Measurements from ENCODE around the gene STXBP5L. TPM values are rescaled to one million over a fixed set of nuclear protein-coding genes. Genes with fewer than 3 reads are reported as not detected.

STXBP5L gene
- total and polyA plus RNA-seq, 2 donors = 0.02 to 0.33 TPM

- 92% methylated on average over 5 of the region's 5 CpGs for WGBS
- no peaks in the 10 kb centered on the region for H3K27me3 ChIP-seq (ENCODE audit: control insufficient read depth in 2 of 2, insufficient read depth in 1 of 2, low read length in 1 of 2)
- H3K36me3 ChIP-seq (ENCODE audit: control insufficient read depth in 2 of 2, insufficient read depth in 2 of 2, low read length in 1 of 2) = no peaks in the 10 kb centered on the region
- no peak for DNase-seq (ENCODE audit: low read depth in 6 of 9, low spot score in 9 of 9)
- H3K4me1 ChIP-seq (ENCODE audit: control insufficient read depth in 2 of 2, insufficient read depth in 2 of 2, low read length in 2 of 2) = no peaks in the 10 kb centered on the region
- H3K4me3 ChIP-seq (ENCODE audit: low read length in 2 of 2) = no peak overlapping the region
- no peak overlapping the region for H3K27ac ChIP-seq (ENCODE audit: low read depth in 1 of 2, low read length in 1 of 2)
- H3K9me3 ChIP-seq (ENCODE audit: control insufficient read depth in 2 of 2, insufficient read depth in 1 of 2, low read length in 1 of 2) = no peaks in the 10 kb centered on the region
Observed at GRCh38 chr3:121232309-121233225, 324.6 kb downstream of the STXBP5L start.

- no peaks in the 10 kb centered on the region for H3K4me1 ChIP-seq (ENCODE audit: control insufficient read depth in 2 of 2, insufficient read depth in 2 of 2, low read length in 2 of 2)
- WGBS = 96% methylated on average over 1 of the region's 1 CpG
- H3K4me3 ChIP-seq (ENCODE audit: low read length in 2 of 2) = no peak overlapping the region
- no peak overlapping the region for H3K27ac ChIP-seq (ENCODE audit: low read depth in 1 of 2, low read length in 1 of 2)
- no peaks in the 10 kb centered on the region for H3K27me3 ChIP-seq (ENCODE audit: control insufficient read depth in 2 of 2, insufficient read depth in 1 of 2, low read length in 1 of 2)
- H3K36me3 ChIP-seq (ENCODE audit: control insufficient read depth in 2 of 2, insufficient read depth in 2 of 2, low read length in 1 of 2) = no peaks in the 10 kb centered on the region
- no peak for DNase-seq (ENCODE audit: low read depth in 6 of 9, low spot score in 9 of 9)
- H3K9me3 ChIP-seq (ENCODE audit: control insufficient read depth in 2 of 2, insufficient read depth in 1 of 2, low read length in 1 of 2) = no peaks in the 10 kb centered on the region
Observed at GRCh38 chr3:121243208-121243607, 335.2 kb downstream of the STXBP5L start.

- Histone ChIP-seq H3K27me3 (ENCODE audit: control insufficient read depth in 2 of 2, insufficient read depth in 1 of 2, low read length in 1 of 2) (no peaks in the 10 kb centered on the region), H3K36me3 (ENCODE audit: control insufficient read depth in 2 of 2, insufficient read depth in 2 of 2, low read length in 1 of 2) (no peaks in the 10 kb centered on the region), H3K4me1 (ENCODE audit: control insufficient read depth in 2 of 2, insufficient read depth in 2 of 2, low read length in 2 of 2) (no peaks in the 10 kb centered on the region), H3K9me3 (ENCODE audit: control insufficient read depth in 2 of 2, insufficient read depth in 1 of 2, low read length in 1 of 2) (no peaks in the 10 kb centered on the region), H3K4me3 (ENCODE audit: low read length in 2 of 2) (no peak overlapping the region), H3K27ac (ENCODE audit: low read depth in 1 of 2, low read length in 1 of 2) (no peak overlapping the region)
- 84% methylated on average over 2 of the region's 2 CpGs for WGBS
- DNase-seq (ENCODE audit: low read depth in 6 of 9, low spot score in 9 of 9) = no peak
Observed at GRCh38 chr3:121252676-121253075, 344.7 kb downstream of the STXBP5L start.

GRCh38 chr3:121269389-121269788, 361.4 kb downstream of the STXBP5L start:
- 98% methylated on average over 1 of the region's 1 CpG for whole genome bisulfite sequencing
- DNase-seq (ENCODE audit: low read depth in 6 of 9, low spot score in 9 of 9) = no peak
- Histone ChIP-seq H3K4me3 (ENCODE audit: low read length in 2 of 2) (no peak overlapping the region), H3K27me3 (ENCODE audit: control insufficient read depth in 2 of 2, insufficient read depth in 1 of 2, low read length in 1 of 2) (no peaks in the 10 kb centered on the region), H3K9me3 (ENCODE audit: control insufficient read depth in 2 of 2, insufficient read depth in 1 of 2, low read length in 1 of 2) (peaks cover 0 to 1% of the 10 kb centered on the region in 2 donors), H3K4me1 (ENCODE audit: control insufficient read depth in 2 of 2, insufficient read depth in 2 of 2, low read length in 2 of 2) (no peaks in the 10 kb centered on the region), H3K27ac (ENCODE audit: low read depth in 1 of 2, low read length in 1 of 2) (no peak overlapping the region), H3K36me3 (ENCODE audit: control insufficient read depth in 2 of 2, insufficient read depth in 2 of 2, low read length in 1 of 2) (no peaks in the 10 kb centered on the region)

GRCh38 chr3:121274411-121274810, 366.4 kb downstream of the STXBP5L start:
- Histone ChIP-seq H3K27me3 (ENCODE audit: control insufficient read depth in 2 of 2, insufficient read depth in 1 of 2, low read length in 1 of 2) (no peaks in the 10 kb centered on the region), H3K4me1 (ENCODE audit: control insufficient read depth in 2 of 2, insufficient read depth in 2 of 2, low read length in 2 of 2) (no peaks in the 10 kb centered on the region), H3K36me3 (ENCODE audit: control insufficient read depth in 2 of 2, insufficient read depth in 2 of 2, low read length in 1 of 2) (no peaks in the 10 kb centered on the region), H3K9me3 (ENCODE audit: control insufficient read depth in 2 of 2, insufficient read depth in 1 of 2, low read length in 1 of 2) (peaks cover 0 to 5% of the 10 kb centered on the region in 2 donors), H3K4me3 (ENCODE audit: low read length in 2 of 2) (no peak overlapping the region), H3K27ac (ENCODE audit: low read depth in 1 of 2, low read length in 1 of 2) (no peak overlapping the region)
- DNase-seq (ENCODE audit: low read depth in 6 of 9, low spot score in 9 of 9) = no peak

- no peaks in the 10 kb centered on the region for H3K9me3 ChIP-seq (ENCODE audit: control insufficient read depth in 2 of 2, insufficient read depth in 1 of 2, low read length in 1 of 2)
- no peaks in the 10 kb centered on the region for H3K27me3 ChIP-seq (ENCODE audit: control insufficient read depth in 2 of 2, insufficient read depth in 1 of 2, low read length in 1 of 2)
- H3K36me3 ChIP-seq (ENCODE audit: control insufficient read depth in 2 of 2, insufficient read depth in 2 of 2, low read length in 1 of 2) = no peaks in the 10 kb centered on the region
- H3K27ac ChIP-seq (ENCODE audit: low read depth in 1 of 2, low read length in 1 of 2) = no peak overlapping the region
- H3K4me1 ChIP-seq (ENCODE audit: control insufficient read depth in 2 of 2, insufficient read depth in 2 of 2, low read length in 2 of 2) = no peaks in the 10 kb centered on the region
- no peak for DNase-seq (ENCODE audit: low read depth in 6 of 9, low spot score in 9 of 9)
- no peak overlapping the region for H3K4me3 ChIP-seq (ENCODE audit: low read length in 2 of 2)
- 95% methylated on average over 3 of the region's 3 CpGs for WGBS
Observed at GRCh38 chr3:121295452-121295851, 387.4 kb downstream of the STXBP5L start.

- Histone ChIP-seq H3K9me3 (ENCODE audit: control insufficient read depth in 2 of 2, insufficient read depth in 1 of 2, low read length in 1 of 2) (no peaks in the 10 kb centered on the region), H3K27me3 (ENCODE audit: control insufficient read depth in 2 of 2, insufficient read depth in 1 of 2, low read length in 1 of 2) (no peaks in the 10 kb centered on the region), H3K27ac (ENCODE audit: low read depth in 1 of 2, low read length in 1 of 2) (no peak overlapping the region), H3K4me1 (ENCODE audit: control insufficient read depth in 2 of 2, insufficient read depth in 2 of 2, low read length in 2 of 2) (no peaks in the 10 kb centered on the region), H3K4me3 (ENCODE audit: low read length in 2 of 2) (no peak overlapping the region), H3K36me3 (ENCODE audit: control insufficient read depth in 2 of 2, insufficient read depth in 2 of 2, low read length in 1 of 2) (no peaks in the 10 kb centered on the region)
- DNase-seq (ENCODE audit: low read depth in 6 of 9, low spot score in 9 of 9) = no peak
Observed at GRCh38 chr3:121295979-121296378, 388.0 kb downstream of the STXBP5L start.

- no peak for DNase-seq (ENCODE audit: low read depth in 6 of 9, low spot score in 9 of 9)
- H3K4me1 ChIP-seq (ENCODE audit: control insufficient read depth in 2 of 2, insufficient read depth in 2 of 2, low read length in 2 of 2) = no peaks in the 10 kb centered on the region
- H3K4me3 ChIP-seq (ENCODE audit: low read length in 2 of 2) = no peak overlapping the region
- no peaks in the 10 kb centered on the region for H3K36me3 ChIP-seq (ENCODE audit: control insufficient read depth in 2 of 2, insufficient read depth in 2 of 2, low read length in 1 of 2)
- no peaks in the 10 kb centered on the region for H3K27me3 ChIP-seq (ENCODE audit: control insufficient read depth in 2 of 2, insufficient read depth in 1 of 2, low read length in 1 of 2)
- H3K9me3 ChIP-seq (ENCODE audit: control insufficient read depth in 2 of 2, insufficient read depth in 1 of 2, low read length in 1 of 2) = no peaks in the 10 kb centered on the region
- no peak overlapping the region for H3K27ac ChIP-seq (ENCODE audit: low read depth in 1 of 2, low read length in 1 of 2)
Observed at GRCh38 chr3:121324320-121324719, 416.3 kb downstream of the STXBP5L start.

- H3K4me1 ChIP-seq (ENCODE audit: control insufficient read depth in 2 of 2, insufficient read depth in 2 of 2, low read length in 2 of 2) = no peaks in the 10 kb centered on the region
- WGBS = 93% methylated on average over 1 of the region's 1 CpG
- DNase-seq (ENCODE audit: low read depth in 6 of 9, low spot score in 9 of 9) = no peak
- H3K27me3 ChIP-seq (ENCODE audit: control insufficient read depth in 2 of 2, insufficient read depth in 1 of 2, low read length in 1 of 2) = no peaks in the 10 kb centered on the region
- H3K27ac ChIP-seq (ENCODE audit: low read depth in 1 of 2, low read length in 1 of 2) = no peak overlapping the region
- no peaks in the 10 kb centered on the region for H3K9me3 ChIP-seq (ENCODE audit: control insufficient read depth in 2 of 2, insufficient read depth in 1 of 2, low read length in 1 of 2)
- no peak overlapping the region for H3K4me3 ChIP-seq (ENCODE audit: low read length in 2 of 2)
- H3K36me3 ChIP-seq (ENCODE audit: control insufficient read depth in 2 of 2, insufficient read depth in 2 of 2, low read length in 1 of 2) = no peaks in the 10 kb centered on the region
Observed at GRCh38 chr3:121330118-121330517, 422.1 kb downstream of the STXBP5L start.
